ENCODE measurements around the gene ADARB1.

The ADARB1 gene

DNA sequence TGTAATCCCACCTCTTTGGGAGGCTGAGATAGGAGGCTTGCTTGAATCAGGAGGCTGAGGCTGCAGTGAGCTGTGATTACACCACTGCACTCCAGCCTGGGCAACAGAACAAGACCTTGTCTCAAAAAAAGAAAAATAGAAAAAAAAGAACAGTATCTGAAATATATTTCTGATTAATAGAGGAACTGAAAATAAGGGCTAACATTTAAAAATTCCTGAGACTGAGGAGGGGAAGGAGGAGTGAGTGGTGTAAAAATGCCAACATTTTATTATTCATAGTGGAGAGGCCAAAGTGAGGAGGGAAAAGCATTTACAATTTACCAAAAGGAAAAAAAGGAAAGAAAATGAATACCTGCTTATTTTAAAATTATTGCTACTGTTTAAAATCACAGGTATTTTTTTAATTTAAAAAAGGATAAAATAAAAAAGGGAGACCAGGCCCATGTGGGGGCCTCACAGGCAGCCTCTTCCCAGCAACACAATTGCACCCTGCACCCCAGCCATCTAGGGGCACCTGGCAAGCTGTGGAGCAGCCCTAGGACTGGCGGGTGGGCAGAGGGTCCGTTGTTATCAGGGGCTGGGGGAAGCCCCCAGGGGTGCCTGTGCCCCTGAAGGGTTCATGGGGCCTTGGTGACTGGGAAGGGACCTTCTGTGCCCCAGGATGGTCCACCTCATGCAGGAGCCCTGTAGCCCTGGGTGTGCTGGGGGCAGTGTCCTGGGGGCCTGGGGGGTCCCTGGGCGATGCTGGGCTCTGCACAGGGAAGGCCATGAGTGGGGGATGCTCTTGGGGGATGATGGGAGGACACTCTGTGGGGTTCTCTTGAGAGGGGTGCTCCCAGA is 34.8 kb upstream of the ADARB1 start:
- no peak for DNase-seq (ENCODE audit: low read depth in 2 of 2)

DNA sequence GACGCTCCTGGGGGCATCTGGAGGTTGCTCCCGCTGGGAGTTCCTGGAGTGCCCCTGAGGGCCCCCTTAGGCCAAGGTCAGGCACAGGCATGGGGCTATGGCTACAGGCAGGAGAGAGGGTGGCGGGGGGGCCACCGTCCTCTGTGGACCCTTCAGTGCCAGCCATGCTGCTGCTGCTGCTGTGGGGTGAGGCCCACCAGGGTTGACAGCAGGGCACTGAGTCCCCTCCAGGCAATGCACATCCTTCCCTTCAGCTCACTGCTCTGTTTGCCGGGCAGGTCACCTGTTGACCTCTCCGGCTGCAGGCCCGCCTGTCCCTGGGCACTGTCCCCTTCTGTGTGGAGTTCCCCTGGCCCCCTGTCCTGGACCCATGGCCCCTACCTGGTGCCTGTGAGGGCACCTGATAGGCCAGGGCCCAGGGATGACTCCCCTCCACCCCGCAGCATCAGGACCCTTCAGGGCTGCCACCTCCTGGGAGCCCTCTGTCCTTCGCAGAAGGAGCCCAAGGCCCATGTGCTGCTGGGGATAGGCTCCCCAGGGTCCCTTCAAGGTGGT is 34.1 kb upstream of the ADARB1 start:
- DNase-seq (ENCODE audit: low read depth in 2 of 2), result no peak

DNA sequence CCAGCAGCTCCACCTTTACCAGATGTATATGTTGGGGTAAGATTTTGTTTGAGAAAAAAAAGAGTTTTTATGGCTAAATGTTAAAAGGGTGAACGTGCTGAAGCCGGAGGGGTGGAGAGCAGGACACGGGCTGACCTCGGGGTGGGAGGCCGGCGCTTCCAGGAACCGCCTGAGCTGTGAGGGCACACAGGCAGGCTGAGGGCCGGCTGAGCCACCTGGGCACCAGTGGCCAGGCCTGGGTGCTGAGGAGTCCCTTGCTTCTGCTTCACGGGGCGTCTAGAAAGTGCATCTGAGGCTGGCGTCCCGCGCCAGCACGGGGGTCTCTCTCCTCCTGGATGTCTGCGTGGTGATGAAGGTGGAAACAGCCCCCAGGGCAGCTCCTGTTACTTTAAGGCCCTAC is 33.6 kb upstream of the ADARB1 start:
- DNase-seq (ENCODE audit: low read depth in 2 of 2), result no peak

DNA sequence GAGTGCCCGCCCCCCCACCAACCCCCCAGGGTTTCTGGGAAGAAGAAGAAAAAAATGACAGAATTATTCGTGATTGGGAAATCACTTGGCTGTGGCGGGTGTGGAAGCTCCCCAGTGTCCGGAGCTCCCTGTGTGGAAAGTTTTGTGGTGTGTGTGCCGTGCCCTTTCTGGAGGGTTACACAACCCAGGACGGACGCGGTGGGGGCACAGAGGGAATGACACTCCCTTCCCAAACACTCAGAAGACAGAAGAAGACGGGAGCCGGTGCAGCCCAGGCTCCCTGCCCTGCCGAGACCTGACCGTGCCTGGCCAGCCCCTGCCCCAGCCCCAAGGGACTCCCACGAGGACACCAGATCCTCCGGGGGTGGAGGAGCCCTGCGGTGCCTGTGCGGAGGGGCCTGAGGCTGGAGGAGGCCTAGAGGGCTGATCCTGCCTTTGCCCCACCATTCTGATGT is 33.0 kb upstream of the ADARB1 start:
- DNase-seq (ENCODE audit: low read depth in 2 of 2), result no peak

DNA sequence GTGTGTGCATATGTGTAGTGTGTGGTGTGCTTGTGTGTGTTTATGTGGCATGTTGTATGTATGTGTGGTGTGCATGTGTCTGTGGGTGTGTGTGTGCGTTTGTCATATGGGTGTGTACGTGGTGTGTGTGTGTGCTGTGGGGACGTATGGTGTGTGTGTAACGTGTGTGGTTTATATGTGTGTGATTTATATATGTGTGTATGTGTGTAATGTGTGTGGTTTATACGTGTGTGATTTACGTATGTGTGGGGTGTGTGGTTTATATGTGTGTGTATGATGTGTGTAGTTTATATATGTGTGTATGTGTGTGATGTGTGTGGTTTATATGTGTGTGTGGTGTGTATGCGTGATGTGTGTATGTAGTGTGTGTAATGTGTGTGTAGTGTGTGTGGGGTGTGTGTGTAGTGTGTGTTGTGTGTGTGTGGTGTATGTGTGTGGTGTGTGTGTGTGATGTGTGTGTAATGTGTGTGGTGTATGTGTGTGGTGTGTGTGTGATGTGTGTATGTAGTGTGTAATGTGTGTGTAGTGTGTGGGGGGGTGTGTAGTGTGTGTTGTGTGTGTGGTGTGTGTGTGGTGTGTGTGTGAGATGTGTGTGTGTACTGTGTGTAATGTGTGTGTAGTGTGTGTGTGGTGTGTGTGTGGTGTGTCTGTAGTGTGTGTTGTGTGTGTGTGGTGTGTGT is 32.3 kb upstream of the ADARB1 start:
- DNase-seq (ENCODE audit: low read depth in 2 of 2), result no peak

DNA sequence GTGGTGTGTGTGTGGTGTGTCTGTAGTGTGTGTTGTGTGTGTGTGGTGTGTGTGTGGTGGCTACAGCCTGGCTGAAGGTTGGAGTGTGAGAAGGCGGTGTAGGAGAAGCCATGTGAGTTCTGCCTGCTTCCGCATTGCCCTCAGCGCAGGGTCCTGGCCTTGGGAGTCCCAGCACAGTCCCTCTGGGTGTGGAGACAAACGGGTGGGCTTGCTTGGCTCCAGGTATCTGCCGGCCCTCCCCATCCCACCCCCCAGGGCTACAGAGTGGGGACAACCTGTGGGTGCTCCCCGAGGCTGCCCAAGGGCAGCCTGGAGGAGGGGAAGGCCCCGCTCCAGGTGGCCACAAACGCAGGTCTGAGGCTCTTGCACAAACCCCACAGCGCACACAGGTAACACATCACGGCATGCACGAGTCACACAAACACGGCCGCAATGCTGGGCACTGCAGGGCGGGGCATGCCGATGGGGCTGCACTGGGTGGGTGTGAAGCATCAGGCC is 31.7 kb upstream of the ADARB1 start:
- no peak for DNase-seq (ENCODE audit: low read depth in 2 of 2)

DNA sequence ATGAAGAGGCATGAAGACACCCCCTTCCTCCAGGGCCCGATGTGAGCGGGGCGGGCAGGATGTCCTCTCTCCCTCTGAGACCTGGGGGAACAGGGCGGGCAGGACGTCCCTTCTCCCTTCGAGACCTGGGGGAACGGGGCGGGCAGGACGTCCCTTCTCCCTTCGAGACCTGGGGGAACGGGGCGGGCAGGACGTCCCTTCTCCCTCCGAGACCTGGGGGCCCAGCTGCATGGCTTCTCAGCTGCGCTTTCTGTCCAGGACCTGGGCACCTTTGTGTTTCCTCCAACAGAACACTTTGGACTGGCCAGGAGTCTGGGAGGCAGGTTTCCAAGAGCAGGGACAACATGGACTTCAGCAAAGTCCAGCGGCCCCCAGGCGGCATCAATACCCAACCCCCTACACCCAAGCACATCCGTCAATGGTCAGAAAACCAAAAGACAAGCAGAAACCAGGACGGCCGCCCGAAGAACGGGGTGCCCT is 30.8 kb upstream of the ADARB1 start:
- no peak for DNase-seq (ENCODE audit: low read depth in 2 of 2)

DNA sequence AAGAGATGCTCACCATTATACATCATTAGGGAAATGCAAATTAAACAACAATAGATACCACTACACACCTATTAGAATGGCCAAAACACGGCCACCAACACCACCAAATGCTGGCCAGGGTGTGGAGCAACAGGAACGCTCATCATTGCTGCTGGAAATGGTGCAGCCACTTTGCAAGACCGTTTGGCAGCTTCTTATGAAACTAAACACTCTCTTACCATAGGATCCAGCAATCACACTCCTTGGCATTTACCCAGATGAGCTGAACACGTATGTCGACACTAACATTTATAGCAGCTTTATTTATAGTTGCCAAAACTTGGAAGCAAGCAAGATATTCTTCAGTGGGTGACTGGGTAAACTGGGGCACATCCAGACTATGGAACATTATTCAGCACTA is 28.9 kb upstream of the ADARB1 start:
- no peak for DNase-seq (ENCODE audit: low read depth in 2 of 2)

DNA sequence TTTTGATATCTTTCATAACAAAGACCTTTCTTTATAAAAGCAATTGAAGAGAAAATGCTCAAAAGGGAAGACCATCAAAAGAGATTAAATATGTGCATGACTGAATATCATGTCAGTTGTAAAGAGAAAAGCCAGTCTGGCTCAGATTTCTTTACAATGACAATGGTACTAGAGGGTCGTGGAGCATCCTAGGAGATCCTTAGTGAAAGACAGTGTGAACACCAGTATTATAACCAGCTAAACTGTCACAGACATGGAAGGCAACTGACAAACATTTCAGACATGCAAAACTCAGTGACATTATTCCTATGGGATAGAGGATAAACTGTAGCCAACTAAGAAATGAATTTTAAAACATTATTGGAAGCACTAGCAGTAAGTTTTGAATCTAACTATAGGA is 27.1 kb upstream of the ADARB1 start:
- DNase-seq (ENCODE audit: low read depth in 2 of 2), result no peak

DNA sequence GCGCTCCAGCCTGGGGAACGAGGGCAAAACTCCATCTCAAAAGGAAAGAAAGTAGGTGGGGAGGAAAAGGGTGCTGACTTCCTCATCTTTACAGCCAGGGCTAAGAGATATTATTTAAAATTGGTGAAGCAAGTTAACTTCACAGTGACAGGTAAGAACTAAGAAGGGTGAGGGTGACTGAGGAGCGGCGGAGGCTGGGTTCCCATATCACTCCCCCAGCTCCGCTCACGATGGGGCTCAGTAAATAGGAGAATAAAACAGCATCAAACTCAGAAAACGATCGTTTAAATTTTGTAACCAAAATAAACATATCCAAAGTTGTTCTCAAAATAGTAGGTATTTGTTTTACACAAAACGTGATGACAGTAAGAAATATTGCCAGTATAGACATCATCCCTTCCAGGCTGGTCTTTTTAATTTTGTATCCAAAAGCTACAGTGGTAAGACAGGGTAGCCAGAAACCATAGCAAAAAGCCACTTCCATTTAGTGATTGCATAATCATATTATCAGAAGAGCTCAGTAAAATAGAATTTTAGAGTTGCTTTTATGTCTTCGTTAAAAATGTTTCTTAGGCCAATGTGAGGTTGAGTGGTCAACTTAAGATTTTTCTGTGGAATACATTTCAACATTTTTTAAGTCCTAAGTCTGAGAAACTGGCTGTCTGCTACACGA is 26.2 kb upstream of the ADARB1 start:
- DNase-seq (ENCODE audit: low read depth in 2 of 2), result no peak

DNA sequence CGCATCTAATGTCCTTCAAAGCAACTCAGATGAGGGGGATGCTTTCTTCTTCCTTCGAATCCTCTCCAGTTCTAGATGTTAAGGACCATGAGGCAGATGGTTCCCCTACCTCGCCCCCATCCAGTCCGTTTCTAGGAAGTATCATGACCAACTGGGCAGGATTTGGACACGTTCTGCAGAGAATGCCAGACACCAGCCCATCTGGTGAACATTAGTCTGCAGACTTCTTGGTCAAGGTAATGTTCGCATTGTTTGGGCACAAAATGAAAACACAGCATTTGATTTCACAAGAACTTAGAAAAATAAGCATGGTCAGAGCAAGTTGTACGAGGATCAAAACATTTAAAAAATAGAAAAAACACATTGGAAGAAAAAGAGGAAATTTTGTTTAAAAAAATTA is 25.4 kb upstream of the ADARB1 start:
- no peak for DNase-seq (ENCODE audit: low read depth in 2 of 2)

DNA sequence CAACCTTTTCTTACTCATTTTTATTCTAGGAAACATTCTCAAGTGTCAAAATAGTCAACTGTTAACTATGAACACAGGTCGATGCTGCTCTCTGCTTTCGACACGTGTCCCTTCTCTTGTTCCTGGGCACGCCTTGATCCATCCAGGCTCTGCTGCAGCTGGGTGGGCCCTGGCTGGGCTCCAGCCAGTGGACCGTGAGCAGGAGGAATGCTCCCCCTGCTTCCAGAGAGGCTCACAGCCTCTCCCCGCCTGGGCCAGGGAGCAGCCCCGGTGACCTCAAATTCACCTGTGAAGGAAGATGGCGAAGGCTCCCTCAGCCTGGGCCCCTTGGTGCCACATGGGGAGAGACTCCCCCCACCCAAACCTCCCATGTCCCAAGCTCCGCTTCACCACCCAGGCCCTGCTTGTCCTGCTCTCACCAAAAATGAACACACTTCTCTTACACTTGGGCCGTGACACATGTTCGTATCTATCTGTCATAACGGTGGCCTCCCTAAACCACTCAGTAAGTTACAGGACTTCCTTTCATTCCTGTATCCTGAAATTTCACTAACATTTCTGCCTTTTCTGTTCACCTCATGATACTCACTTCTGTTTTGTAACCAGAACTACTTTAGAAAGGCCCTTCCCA is 24.6 kb upstream of the ADARB1 start:
- no peak for DNase-seq (ENCODE audit: low read depth in 2 of 2)

DNA sequence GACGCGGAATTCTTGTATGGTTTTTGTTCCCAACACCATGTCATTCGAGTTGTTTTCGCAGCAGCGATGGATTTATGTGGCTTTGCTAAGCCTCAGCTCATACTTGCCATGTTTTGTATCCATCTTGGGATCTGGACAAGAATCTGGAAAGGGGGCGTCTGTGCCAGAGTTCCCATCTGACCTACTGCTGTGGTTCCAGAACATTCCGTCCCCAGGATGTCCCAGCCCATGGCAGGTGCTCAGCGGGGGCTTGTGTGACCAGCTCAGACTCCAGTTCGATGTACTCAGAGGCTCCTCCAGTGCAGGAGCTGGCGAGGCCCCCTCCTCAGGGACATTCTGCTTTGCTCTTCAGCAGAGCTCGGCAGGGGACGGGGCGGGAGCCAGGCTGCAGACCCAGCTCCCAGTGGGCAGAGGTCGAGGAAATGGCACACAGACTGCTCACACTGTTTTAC is 24.0 kb upstream of the ADARB1 start:
- DNase-seq (ENCODE audit: low read depth in 2 of 2), result no peak

DNA sequence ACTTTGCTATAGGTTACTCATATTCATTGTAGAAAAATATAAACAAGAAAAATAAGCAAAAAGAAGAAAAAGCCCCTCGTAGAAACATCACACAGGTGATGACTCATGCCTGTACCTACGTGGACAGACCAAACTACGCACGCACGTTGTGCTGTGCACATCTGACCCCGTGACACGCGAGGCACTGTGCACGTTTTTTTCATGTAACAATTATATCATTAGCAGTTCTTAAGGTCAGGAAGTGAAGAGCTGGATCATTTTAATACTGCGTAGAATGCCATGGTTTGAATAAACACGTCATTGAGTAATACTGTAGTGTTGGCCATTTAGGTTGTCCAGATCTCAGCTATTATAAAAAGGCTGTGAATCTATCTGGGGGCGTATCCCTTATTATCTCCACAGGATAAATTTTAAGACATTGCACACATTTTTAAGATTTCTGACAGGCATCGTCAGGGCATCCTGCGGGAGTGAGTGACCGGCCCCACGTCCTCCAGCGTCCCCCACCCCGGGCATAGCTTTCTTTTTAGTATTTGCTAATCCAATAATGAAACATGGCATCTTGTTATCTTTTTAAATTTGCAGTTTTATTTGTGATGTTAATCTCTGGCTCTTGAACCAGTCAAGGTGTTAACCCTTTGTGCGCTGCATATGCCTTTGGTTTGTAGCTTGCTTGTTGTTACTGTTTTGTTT is 23.4 kb upstream of the ADARB1 start:
- no peak for DNase-seq (ENCODE audit: low read depth in 2 of 2)

DNA sequence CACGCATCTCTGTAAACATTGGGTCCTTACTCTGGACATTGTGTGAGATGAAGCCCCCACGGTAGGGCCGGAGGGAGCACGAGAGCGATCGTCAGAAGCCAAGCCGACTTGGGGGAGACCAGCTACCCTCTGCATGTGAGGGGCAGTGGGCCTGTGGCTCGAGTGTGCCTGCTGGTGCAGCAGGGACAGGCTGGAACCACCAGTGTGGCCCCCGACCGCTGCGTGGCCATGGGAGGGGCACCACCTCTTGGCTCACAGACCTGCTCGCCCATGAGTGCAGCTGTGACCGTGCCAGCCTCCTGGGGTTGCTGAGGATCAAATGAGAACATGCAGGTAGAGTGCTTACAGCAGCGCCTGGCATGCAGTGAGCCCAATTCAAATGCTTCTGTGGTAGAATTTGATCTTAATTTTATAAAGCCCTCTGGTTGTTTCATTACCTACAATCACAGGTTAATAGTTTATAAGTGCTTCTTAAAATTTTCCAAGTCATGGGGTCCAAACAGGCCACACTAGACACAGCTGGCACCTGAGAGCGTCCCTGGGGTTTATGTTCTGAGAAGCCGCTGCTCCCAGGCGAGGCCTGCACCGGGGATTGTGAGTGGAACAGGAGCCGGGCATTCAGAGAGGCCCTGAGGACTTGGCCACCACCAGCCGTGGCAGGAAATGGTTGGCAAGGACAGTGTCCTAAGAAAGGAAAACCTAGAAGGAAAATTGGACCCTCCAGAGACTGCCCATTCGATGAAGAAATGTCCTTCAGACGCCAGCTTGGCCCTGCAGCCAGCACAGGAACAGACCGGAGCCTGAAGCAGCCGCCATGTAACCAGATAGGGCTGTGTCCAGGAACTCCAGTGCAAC is 22.6 kb upstream of the ADARB1 start:
- no peak for DNase-seq (ENCODE audit: low read depth in 2 of 2)

DNA sequence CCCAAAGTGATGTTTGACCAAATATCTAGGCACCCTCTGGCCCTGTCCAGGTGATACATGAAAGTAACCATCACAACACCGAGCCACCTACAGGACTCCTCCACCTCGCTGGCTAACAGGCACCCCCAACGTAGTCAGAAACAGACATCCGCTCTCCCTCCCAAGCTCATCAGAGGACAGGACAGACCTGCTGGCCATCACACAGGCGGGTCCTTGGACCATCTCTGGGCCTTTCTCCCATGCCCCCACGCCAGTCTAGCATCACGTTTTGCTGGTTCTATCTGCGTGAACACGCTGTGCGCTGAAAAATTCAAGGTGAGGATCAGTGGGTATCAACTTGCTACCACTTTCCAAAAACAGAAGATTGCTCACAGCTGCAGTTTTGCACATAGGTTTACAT is 21.4 kb upstream of the ADARB1 start:
- no peak for DNase-seq (ENCODE audit: low read depth in 2 of 2)

DNA sequence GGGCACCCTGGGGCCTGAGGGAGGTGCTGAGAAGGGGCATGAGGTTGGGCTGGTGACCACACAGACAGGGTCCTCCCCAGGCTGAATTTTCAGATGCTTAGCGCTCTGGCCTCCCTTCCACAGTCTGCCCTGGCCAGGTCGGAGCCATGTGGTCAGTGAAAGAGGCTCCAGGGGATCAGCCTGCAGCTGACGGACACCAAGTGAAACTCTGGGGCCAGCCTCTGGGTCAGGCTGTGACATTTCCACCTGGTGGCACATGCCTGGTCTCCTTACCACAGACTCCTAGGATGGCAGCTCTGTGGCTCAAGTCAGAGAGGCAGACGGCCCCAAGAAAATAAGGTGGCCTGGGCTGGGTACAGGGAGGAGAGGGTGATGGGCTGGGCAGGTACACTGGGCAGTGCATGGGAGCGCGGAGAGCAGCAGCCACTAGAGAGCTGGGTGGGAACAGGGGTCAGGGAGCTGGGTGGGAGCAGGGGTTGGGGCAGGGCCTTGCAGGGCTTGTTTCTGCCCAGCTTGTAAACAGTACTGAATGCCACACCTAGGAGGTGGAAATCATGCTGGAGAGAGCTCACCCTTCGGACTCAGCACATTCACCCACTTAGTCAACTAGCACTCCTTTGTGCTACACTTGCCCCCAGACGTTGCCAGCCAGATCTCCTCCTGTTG is 20.7 kb upstream of the ADARB1 start:
- no peak for DNase-seq (ENCODE audit: low read depth in 2 of 2)

DNA sequence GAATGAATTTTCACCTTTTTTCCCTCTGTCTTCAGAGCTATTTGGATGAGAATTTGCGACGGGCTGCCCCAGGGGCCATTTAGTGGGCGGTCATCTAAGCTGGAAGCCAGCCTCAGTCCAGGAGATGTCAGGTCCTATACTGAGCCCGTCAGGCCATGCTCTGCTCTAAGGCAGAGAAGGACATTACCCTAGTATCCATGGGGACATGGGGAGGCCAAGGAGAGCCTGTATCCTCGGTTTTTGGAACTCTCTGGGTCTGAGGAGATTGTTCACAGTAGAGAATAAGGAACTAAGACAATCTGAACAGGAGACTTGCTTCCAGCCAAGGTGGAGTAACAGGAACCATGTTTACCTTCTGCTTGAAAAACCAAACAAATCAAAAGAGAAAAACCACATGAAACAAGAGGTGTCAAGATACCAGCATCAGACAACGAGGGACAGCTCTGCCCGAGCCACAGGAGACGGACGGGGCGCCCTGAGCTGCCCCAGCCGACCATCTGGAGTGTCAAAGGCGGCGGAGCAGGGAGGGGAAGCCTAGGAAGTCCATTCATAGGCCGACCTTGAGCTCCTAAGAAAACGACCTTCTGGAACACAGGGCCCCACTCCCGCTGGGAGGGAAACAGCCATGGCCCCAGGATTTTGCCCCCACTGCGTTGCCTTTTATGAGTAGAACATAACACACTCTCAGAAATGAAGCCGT is 20.0 kb upstream of the ADARB1 start:
- DNase-seq (ENCODE audit: low read depth in 2 of 2), result no peak
